Measurements from ENCODE around the gene PDCD6IP. TPM values are rescaled to one million over a fixed set of nuclear protein-coding genes. Genes with fewer than 3 reads are reported as not detected.

The PDCD6IP gene
- total RNA-seq, 1 donor from 2014 or later, result 203 TPM

DNA sequence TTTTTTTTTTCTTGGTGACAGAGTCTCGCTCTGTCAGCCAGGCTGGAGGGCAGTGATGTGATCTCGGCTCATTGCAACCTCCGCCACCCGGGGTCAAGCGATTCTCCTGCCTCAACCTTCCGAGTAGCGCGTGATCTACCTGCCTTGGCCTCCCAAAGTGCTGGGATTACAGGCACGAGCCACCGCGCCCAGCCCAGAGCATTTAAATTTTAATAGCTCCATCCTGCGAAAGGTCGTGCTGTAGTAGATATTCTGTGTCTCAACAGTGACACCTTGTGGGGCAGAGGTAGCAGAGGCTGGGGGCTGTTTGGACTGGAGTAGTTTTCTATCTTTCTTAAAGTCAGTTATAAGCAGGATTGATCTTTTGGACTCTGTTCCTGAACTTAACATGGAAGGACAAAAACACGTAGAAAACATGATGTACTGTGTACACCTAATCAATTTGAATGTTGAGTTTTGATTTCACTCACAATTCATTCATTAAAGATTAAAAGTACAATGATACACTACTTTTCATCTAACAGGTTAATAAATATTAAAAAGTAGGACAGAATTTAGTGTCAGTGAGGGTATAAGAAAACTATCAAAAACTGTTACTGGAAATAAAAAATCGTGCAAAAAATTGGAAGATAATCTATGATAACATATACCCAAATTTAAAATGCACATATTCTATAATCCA, 11.0 kb upstream of the PDCD6IP start:
- TF ChIP-seq, protein P1, sequence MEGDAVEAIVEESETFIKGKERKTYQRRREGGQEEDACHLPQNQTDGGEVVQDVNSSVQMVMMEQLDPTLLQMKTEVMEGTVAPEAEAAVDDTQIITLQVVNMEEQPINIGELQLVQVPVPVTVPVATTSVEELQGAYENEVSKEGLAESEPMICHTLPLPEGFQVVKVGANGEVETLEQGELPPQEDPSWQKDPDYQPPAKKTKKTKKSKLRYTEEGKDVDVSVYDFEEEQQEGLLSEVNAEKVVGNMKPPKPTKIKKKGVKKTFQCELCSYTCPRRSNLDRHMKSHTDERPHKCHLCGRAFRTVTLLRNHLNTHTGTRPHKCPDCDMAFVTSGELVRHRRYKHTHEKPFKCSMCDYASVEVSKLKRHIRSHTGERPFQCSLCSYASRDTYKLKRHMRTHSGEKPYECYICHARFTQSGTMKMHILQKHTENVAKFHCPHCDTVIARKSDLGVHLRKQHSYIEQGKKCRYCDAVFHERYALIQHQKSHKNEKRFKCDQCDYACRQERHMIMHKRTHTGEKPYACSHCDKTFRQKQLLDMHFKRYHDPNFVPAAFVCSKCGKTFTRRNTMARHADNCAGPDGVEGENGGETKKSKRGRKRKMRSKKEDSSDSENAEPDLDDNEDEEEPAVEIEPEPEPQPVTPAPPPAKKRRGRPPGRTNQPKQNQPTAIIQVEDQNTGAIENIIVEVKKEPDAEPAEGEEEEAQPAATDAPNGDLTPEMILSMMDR (IDR thresholded peaks at IDR 0.05; ENCODE audit: insufficient read depth, low read depth, low read length), result peak; percentile 79
- TF ChIP-seq EZH2 (IDR thresholded peaks at IDR 0.05; ENCODE audit: insufficient read depth, low read length), result no peak
- H3K27me3 ChIP-seq (ENCODE audit: insufficient read depth, low read length), result no peaks in the 10 kb centered on the region
- H2AFZ ChIP-seq (ENCODE audit: low read depth, low read length), result peak overlapping the region; percentile 62
- Mint-ChIP-seq H3K27ac (ENCODE audit: unreplicated experiment) (peak overlapping the region; percentile 88), H3K4me3 (ENCODE audit: unreplicated experiment) (peak overlapping the region; percentile 70), H3K27me3 (ENCODE audit: low read depth, unreplicated experiment) (no peaks in the 10 kb centered on the region), H3K36me3 (ENCODE audit: low read depth, unreplicated experiment) (peaks cover 4% of the 10 kb centered on the region), H3K4me1 (ENCODE audit: low read depth, unreplicated experiment) (peaks cover 28% of the 10 kb centered on the region), H3K9me3 (ENCODE audit: unreplicated experiment) (no peaks in the 10 kb centered on the region)
- no peaks in the 10 kb centered on the region for H3K79me2 ChIP-seq (ENCODE audit: insufficient read depth, low read length)
- DNase-seq (ENCODE audit: low read depth) (peak; percentile 42), FAIRE-seq (no peak)
- H3K36me3 ChIP-seq (ENCODE audit: insufficient read depth, low read length), result no peaks in the 10 kb centered on the region
- H3K9ac ChIP-seq (ENCODE audit: low read length), result peak overlapping the region; percentile 38
- H3K4me2 ChIP-seq (ENCODE audit: low read length), result peak overlapping the region; percentile 81
- H3K4me1 ChIP-seq (ENCODE audit: insufficient read depth, low read length), result peaks cover 8% of the 10 kb centered on the region
- no peaks in the 10 kb centered on the region for H3K9me3 ChIP-seq (ENCODE audit: insufficient read depth, low read depth, low read length)
- H3K27ac ChIP-seq (ENCODE audit: low read depth, low read length), result no peak overlapping the region
- H3K4me3 ChIP-seq (ENCODE audit: insufficient read depth, low read depth, low read length), result peak overlapping the region; percentile 34
- H4K20me1 ChIP-seq (ENCODE audit: insufficient read depth, low read length), result no peaks in the 10 kb centered on the region

DNA sequence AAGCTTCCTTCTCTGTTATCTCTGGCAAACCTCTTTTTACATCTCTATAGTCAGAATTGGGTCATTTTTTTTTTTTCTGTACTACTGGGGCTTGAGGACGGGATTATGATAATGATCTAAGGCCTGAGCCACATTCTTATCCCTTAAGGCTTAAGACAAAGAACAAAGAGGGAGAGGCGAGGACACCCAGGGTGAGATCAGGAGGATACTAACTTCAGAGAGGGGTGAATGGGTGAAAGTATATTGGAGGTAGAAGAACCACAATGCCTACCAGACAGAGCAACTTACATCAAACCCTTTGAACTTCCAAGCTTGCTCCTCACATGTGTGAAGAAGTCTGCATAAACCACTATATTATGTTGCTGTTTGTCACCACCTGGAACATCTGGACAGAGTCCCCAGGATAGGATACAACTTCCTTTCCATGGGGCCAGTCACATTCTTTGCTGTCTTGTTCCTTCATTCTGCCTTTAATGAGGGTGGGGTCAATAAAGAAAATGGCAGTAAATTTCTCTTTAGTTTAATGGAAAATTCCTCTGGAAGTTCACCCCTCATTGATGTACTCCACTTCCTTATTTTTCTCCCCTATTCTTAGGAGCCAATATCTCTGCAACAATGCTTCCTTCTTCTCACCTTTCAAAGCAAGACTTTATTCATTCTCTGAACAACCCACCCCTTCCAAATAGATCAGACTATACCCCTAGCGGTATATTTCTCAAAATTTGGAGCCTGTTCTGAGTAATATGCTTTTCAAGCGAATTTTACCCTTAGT, 9.1 kb upstream of the PDCD6IP start:
- peaks cover 28% of the 10 kb centered on the region for H3K4me1 Mint-ChIP-seq (ENCODE audit: low read depth, unreplicated experiment)
- no peak for FAIRE-seq
- no peak overlapping the region for H3K9ac ChIP-seq (ENCODE audit: low read length)
- no peaks in the 10 kb centered on the region for H3K9me3 Mint-ChIP-seq (ENCODE audit: unreplicated experiment)
- no peak overlapping the region for H3K4me2 ChIP-seq (ENCODE audit: low read length)
- H3K79me2 ChIP-seq (ENCODE audit: insufficient read depth, low read length), result no peaks in the 10 kb centered on the region
- H3K36me3 ChIP-seq (ENCODE audit: insufficient read depth, low read length), result no peaks in the 10 kb centered on the region
- no peak for DNase-seq (ENCODE audit: low read depth)
- H3K27me3 Mint-ChIP-seq (ENCODE audit: low read depth, unreplicated experiment), result no peaks in the 10 kb centered on the region
- TF ChIP-seq, protein P1 (IDR thresholded peaks at IDR 0.05; ENCODE audit: insufficient read depth, low read depth, low read length), result no peak
- no peak for TF ChIP-seq EZH2 (IDR thresholded peaks at IDR 0.05; ENCODE audit: insufficient read depth, low read length)
- no peak overlapping the region for H3K27ac Mint-ChIP-seq (ENCODE audit: unreplicated experiment)
- no peaks in the 10 kb centered on the region for H4K20me1 ChIP-seq (ENCODE audit: insufficient read depth, low read length)
- H2AFZ ChIP-seq (ENCODE audit: low read depth, low read length), result no peak overlapping the region
- no peaks in the 10 kb centered on the region for H3K27me3 ChIP-seq (ENCODE audit: insufficient read depth, low read length)
- no peak overlapping the region for H3K4me3 ChIP-seq (ENCODE audit: insufficient read depth, low read depth, low read length)
- H3K4me1 ChIP-seq (ENCODE audit: insufficient read depth, low read length), result peaks cover 8% of the 10 kb centered on the region
- no peak overlapping the region for H3K4me3 Mint-ChIP-seq (ENCODE audit: unreplicated experiment)
- H3K9me3 ChIP-seq (ENCODE audit: insufficient read depth, low read depth, low read length), result no peaks in the 10 kb centered on the region
- peaks cover 4% of the 10 kb centered on the region for H3K36me3 Mint-ChIP-seq (ENCODE audit: low read depth, unreplicated experiment)
- H3K27ac ChIP-seq (ENCODE audit: low read depth, low read length), result no peak overlapping the region

All from astrocyte (in vitro differentiated cells and primary cell).